Naive B cell (primary cell): ENCODE measurements around the gene ZC3H10. TPM values are rescaled to one million over a fixed set of nuclear protein-coding genes. Genes with fewer than 3 reads are reported as not detected.

ENCODE experiments used
- ATAC-seq, 2 donors: fragments of 150-1000 bp; cut with Tn5 transposase; 2 replicates each; pipeline ENCODE4 v1.10.0; 2021; ENCODE audit warnings: low read depth in 2 of 2, mild to moderate bottlenecking in 2 of 2, moderate library complexity in 2 of 2
- DNase-seq: peaks from one replicate; pipeline ENCODE4 v3.0.0; 2022
- H3K27ac Mint-ChIP-seq, 6 donors: one replicate each; pipeline ENCODE4 v1.8.0; 2020 to 2022; ENCODE audit warnings: mild to moderate bottlenecking in 6 of 6, mixed read lengths in 6 of 6, moderate library complexity in 5 of 6, inconsistent platforms in 2 of 6
- H3K27me3 Mint-ChIP-seq, 3 donors: one replicate each; pipeline ENCODE4 v1.8.0; 2021 to 2022; ENCODE audit warnings: mixed read lengths in 3 of 3, mild to moderate bottlenecking in 1 of 3
- H3K36me3 Mint-ChIP-seq, 2 donors: one replicate each; pipeline ENCODE4 v1.8.0; 2020 to 2022; ENCODE audit warnings: mixed read lengths in 2 of 2, inconsistent platforms in 1 of 2, mild to moderate bottlenecking in 1 of 2
- H3K4me1 Mint-ChIP-seq, 3 donors: one replicate each; pipeline ENCODE4 v1.8.0; 2020 to 2022; ENCODE audit warnings: mixed read lengths in 3 of 3, inconsistent platforms in 1 of 3, mild to moderate bottlenecking in 1 of 3, moderate library complexity in 1 of 3
- H3K4me3 Mint-ChIP-seq, 8 donors: one replicate each; pipeline ENCODE4 v1.8.0; 2020 to 2022; ENCODE audit warnings: mild to moderate bottlenecking in 8 of 8, mixed read lengths in 8 of 8, moderate library complexity in 8 of 8, inconsistent platforms in 2 of 8
- H3K9me3 Mint-ChIP-seq, 7 donors: one replicate each; pipeline ENCODE4 v1.8.0; 2020 to 2022; ENCODE audit warnings: mixed read lengths in 7 of 7, mild to moderate bottlenecking in 5 of 7, inconsistent platforms in 2 of 7, moderate library complexity in 1 of 7
- polyA plus RNA-seq, 6 donors: library from polyadenylated mRNA; unstranded; fragments of 300-500 nt; fragmentation: Illumina TruSeq; gene quantifications; one replicate each; pipeline ENCODE4 v1.2.3, GENCODE V29; 2021; ENCODE audit warnings: low read depth in 6 of 6

The ZC3H10 gene
- polyA plus RNA-seq, 6 donors from 2014 or later = 1.0 to 7.8 (median 3.4) TPM

GRCh38 chr12:56084958-56085543 is 33.0 kb upstream of the ZC3H10 start:
- H3K4me1 Mint-ChIP-seq = peaks cover 5 to 6% (median 5%) of the 10 kb centered on the region in 3 donors
- no peaks in the 10 kb centered on the region for H3K36me3 Mint-ChIP-seq
- no peak overlapping the region for H3K27ac Mint-ChIP-seq
- H3K4me3 Mint-ChIP-seq = no peak overlapping the region
- peaks cover 28 to 49% (median 28%) of the 10 kb centered on the region in 3 donors for H3K27me3 Mint-ChIP-seq
- DNase-seq = no peak
- no peak for ATAC-seq
- no peaks in the 10 kb centered on the region for H3K9me3 Mint-ChIP-seq

GRCh38 chr12:56086096-56086495 is 32.0 kb upstream of the ZC3H10 start:
- H3K4me3 Mint-ChIP-seq = peak overlapping the region in 1 of 8 donors; percentile 12
- no peak overlapping the region for H3K27ac Mint-ChIP-seq
- peaks cover 19 to 46% (median 23%) of the 10 kb centered on the region in 3 donors for H3K27me3 Mint-ChIP-seq
- no peaks in the 10 kb centered on the region for H3K36me3 Mint-ChIP-seq
- H3K9me3 Mint-ChIP-seq = no peaks in the 10 kb centered on the region
- DNase-seq = no peak
- peaks cover 0 to under 1% (median 0%) of the 10 kb centered on the region in 3 donors for H3K4me1 Mint-ChIP-seq
- ATAC-seq = no peak

- Mint-ChIP-seq H3K9me3 (no peaks in the 10 kb centered on the region), H3K27ac (peak overlapping the region in 1 of 6 donors; percentile 47), H3K4me3 (peak overlapping the region in 1 of 8 donors; percentile 12), H3K36me3 (no peaks in the 10 kb centered on the region), H3K27me3 (peaks cover 14 to 41% (median 23%) of the 10 kb centered on the region in 3 donors), H3K4me1 (no peaks in the 10 kb centered on the region)
- ATAC-seq (no peak), DNase-seq (no peak)
These were observed 31.5 kb upstream of the ZC3H10 start for GRCh38 chr12:56086608-56087007.

GRCh38 chr12:56087220-56087619 is 30.8 kb upstream of the ZC3H10 start:
- Mint-ChIP-seq H3K4me1 (no peaks in the 10 kb centered on the region), H3K4me3 (no peak overlapping the region), H3K9me3 (no peaks in the 10 kb centered on the region)

GRCh38 chr12:56097738-56098137 is 20.3 kb upstream of the ZC3H10 start:
- Mint-ChIP-seq H3K36me3 (no peaks in the 10 kb centered on the region), H3K4me1 (peaks cover 0 to 5% (median 0%) of the 10 kb centered on the region in 3 donors), H3K27me3 (peaks cover 6 to 45% (median 44%) of the 10 kb centered on the region in 3 donors), H3K4me3 (no peak overlapping the region), H3K9me3 (no peaks in the 10 kb centered on the region), H3K27ac (peak overlapping the region in 1 of 6 donors; percentile 82)
- DNase-seq = no peak
- ATAC-seq = no peak

More at GRCh38 chr12:56087220-56087619, 30.8 kb upstream of the ZC3H10 start:
- H3K36me3 Mint-ChIP-seq = no peaks in the 10 kb centered on the region
- no peak for DNase-seq
- ATAC-seq = no peak
- no peak overlapping the region for H3K27ac Mint-ChIP-seq
- peaks cover 8 to 34% (median 26%) of the 10 kb centered on the region in 3 donors for H3K27me3 Mint-ChIP-seq

GRCh38 chr12:56098592-56098991 is 19.5 kb upstream of the ZC3H10 start:
- DNase-seq = no peak
- Mint-ChIP-seq H3K36me3 (no peaks in the 10 kb centered on the region), H3K4me3 (no peak overlapping the region), H3K27me3 (peaks cover 6 to 36% (median 35%) of the 10 kb centered on the region in 3 donors), H3K9me3 (no peaks in the 10 kb centered on the region), H3K27ac (peak overlapping the region in 1 of 6 donors; percentile 45), H3K4me1 (peaks cover 0 to 11% (median 5%) of the 10 kb centered on the region in 3 donors)
- ATAC-seq = no peak

- H3K27me3 Mint-ChIP-seq = peaks cover 6 to 25% (median 25%) of the 10 kb centered on the region in 3 donors
- H3K36me3 Mint-ChIP-seq = no peaks in the 10 kb centered on the region
These were observed 18.3 kb upstream of the ZC3H10 start for GRCh38 chr12:56099787-56100186.

GRCh38 chr12:56101045-56101444 is 17.0 kb upstream of the ZC3H10 start:
- no peak for ATAC-seq
- Mint-ChIP-seq H3K27ac (no peak overlapping the region), H3K9me3 (no peaks in the 10 kb centered on the region), H3K4me3 (peak overlapping the region in 1 of 8 donors; percentile 50), H3K27me3 (peaks cover 0 to 13% (median 12%) of the 10 kb centered on the region in 3 donors), H3K36me3 (no peaks in the 10 kb centered on the region), H3K4me1 (peaks cover 19 to 35% (median 28%) of the 10 kb centered on the region in 3 donors)
- no peak for DNase-seq

More at GRCh38 chr12:56099787-56100186, 18.3 kb upstream of the ZC3H10 start:
- no peak for ATAC-seq
- no peak for DNase-seq
- no peaks in the 10 kb centered on the region for H3K9me3 Mint-ChIP-seq
- no peak overlapping the region for H3K27ac Mint-ChIP-seq
- no peak overlapping the region for H3K4me3 Mint-ChIP-seq
- peaks cover 9 to 22% (median 16%) of the 10 kb centered on the region in 3 donors for H3K4me1 Mint-ChIP-seq

GRCh38 chr12:56102683-56103065 is 15.4 kb upstream of the ZC3H10 start:
- peaks cover 19 to 39% (median 36%) of the 10 kb centered on the region in 3 donors for H3K4me1 Mint-ChIP-seq
- no peak for ATAC-seq
- no peaks in the 10 kb centered on the region for H3K36me3 Mint-ChIP-seq
- H3K27me3 Mint-ChIP-seq = peaks cover 0 to 3% (median 2%) of the 10 kb centered on the region in 3 donors
- peak overlapping the region in 1 of 8 donors; percentile 95 for H3K4me3 Mint-ChIP-seq
- H3K27ac Mint-ChIP-seq = peak overlapping the region in 1 of 6 donors; percentile 62
- H3K9me3 Mint-ChIP-seq = no peaks in the 10 kb centered on the region
- no peak for DNase-seq

- ATAC-seq = no peak
- DNase-seq = no peak
These were observed 14.9 kb upstream of the ZC3H10 start for GRCh38 chr12:56103066-56103711.

GRCh38 chr12:56103823-56104108 is 14.3 kb upstream of the ZC3H10 start:
- ATAC-seq = no peak
- peak overlapping the region; percentile 95 to 100 (median 99) for H3K4me3 Mint-ChIP-seq
- no peak for DNase-seq
- H3K27me3 Mint-ChIP-seq = no peaks in the 10 kb centered on the region
- peaks cover 19 to 37% (median 36%) of the 10 kb centered on the region in 3 donors for H3K4me1 Mint-ChIP-seq
- no peaks in the 10 kb centered on the region for H3K9me3 Mint-ChIP-seq
- H3K36me3 Mint-ChIP-seq = no peaks in the 10 kb centered on the region
- peak overlapping the region; percentile 78 to 98 (median 96) for H3K27ac Mint-ChIP-seq

More at GRCh38 chr12:56103066-56103711, 14.9 kb upstream of the ZC3H10 start:
- Mint-ChIP-seq H3K9me3 (no peaks in the 10 kb centered on the region), H3K27ac (peak overlapping the region in 4 of 6 donors; percentile 46 to 98 (median 96)), H3K36me3 (no peaks in the 10 kb centered on the region), H3K4me1 (peaks cover 19 to 37% (median 36%) of the 10 kb centered on the region in 3 donors), H3K27me3 (no peaks in the 10 kb centered on the region), H3K4me3 (peak overlapping the region in 7 of 8 donors; percentile 95 to 100 (median 99))

GRCh38 chr12:56104109-56104814 is 13.8 kb upstream of the ZC3H10 start, which contains the start of gene PA2G4:
Gene PA2G4 (plus strand): TSS chr12:56104559. CDS start chr12:56104738, 179 bp downstream.
- peaks cover 19 to 37% (median 36%) of the 10 kb centered on the region in 3 donors for H3K4me1 Mint-ChIP-seq

GRCh38 chr12:56104815-56105608 is 13.1 kb upstream of the ZC3H10 start:
- H3K27me3 Mint-ChIP-seq = no peaks in the 10 kb centered on the region
- H3K4me3 Mint-ChIP-seq = peak overlapping the region; percentile 95 to 100 (median 99)
- no peaks in the 10 kb centered on the region for H3K9me3 Mint-ChIP-seq
- ATAC-seq (peak; percentile 2 to 10), DNase-seq (no peak)
- peak overlapping the region; percentile 78 to 98 (median 96) for H3K27ac Mint-ChIP-seq
- H3K4me1 Mint-ChIP-seq = peaks cover 19 to 37% (median 36%) of the 10 kb centered on the region in 3 donors
- H3K36me3 Mint-ChIP-seq = no peaks in the 10 kb centered on the region

More at GRCh38 chr12:56104109-56104814, 13.8 kb upstream of the ZC3H10 start, which contains the start of gene PA2G4:
- H3K9me3 Mint-ChIP-seq = no peaks in the 10 kb centered on the region
- DNase-seq (peak; percentile 93), ATAC-seq (peak; percentile 93 to 94)
- no peaks in the 10 kb centered on the region for H3K27me3 Mint-ChIP-seq
- peak within 1 kb of the TSS; percentile 95 to 100 (median 99) for H3K4me3 Mint-ChIP-seq
- H3K36me3 Mint-ChIP-seq = no peaks in the 10 kb centered on the region
- peak within 1 kb of the TSS; percentile 78 to 98 (median 96) for H3K27ac Mint-ChIP-seq
